Neural cell (in vitro differentiated cells): ENCODE measurements around the gene AHRR. TPM values are rescaled to one million over a fixed set of nuclear protein-coding genes. Genes with fewer than 3 reads are reported as not detected.

Experiments used
- H2AFZ ChIP-seq: fragments of 200-600, 300-800 bp; sonication (generic), shearing (Covaris generic); 2 replicates; pipeline ENCODE4 v1.6.0; 2014; ENCODE audit warnings: low read depth, mild to moderate bottlenecking, antibody characterized with exemption, low read length, moderate library complexity
- H3F3A ChIP-seq: fragments of 200-600 bp; shearing (Covaris generic); 2 replicates; pipeline ENCODE4 v1.6.1; 2016; ENCODE audit warnings: mild to moderate bottlenecking, moderate library complexity, mixed read lengths, antibody characterized with exemption, low read length; ENCODE audit not compliant: insufficient read depth, poor library complexity, severe bottlenecking
- H3K27ac ChIP-seq: fragments of 200-600, 300-800 bp; sonication (generic), shearing (Covaris generic); 2 replicates; pipeline ENCODE4 v1.5.1; 2014; ENCODE audit warnings: mild to moderate bottlenecking, low read length, moderate library complexity
- H3K27me3 ChIP-seq: fragments of 300-800, 200-600 bp; sonication (generic), shearing (Covaris generic); 2 replicates; pipeline ENCODE4 v1.6.0; 2014; ENCODE audit warnings: mild to moderate bottlenecking, low read depth, low read length, moderate library complexity; ENCODE audit not compliant: insufficient read depth
- H3K36me3 ChIP-seq: fragments of 300-800, 200-600 bp; sonication (generic), shearing (Covaris generic); 2 replicates; pipeline ENCODE4 v1.5.1; 2014; ENCODE audit warnings: mild to moderate bottlenecking, antibody characterized with exemption, low read length, moderate library complexity; ENCODE audit not compliant: insufficient read depth
- H3K4me2 ChIP-seq: fragments of 300-800, 200-600 bp; sonication (generic), shearing (Covaris generic); 2 replicates; pipeline ENCODE4 v1.6.0; 2014; ENCODE audit warnings: mild to moderate bottlenecking, low read length
- H3K4me3 ChIP-seq: fragments of 300-800, 200-600 bp; sonication (generic), shearing (Covaris generic); 2 replicates; pipeline ENCODE4 v1.5.1; 2014; ENCODE audit warnings: mild to moderate bottlenecking, low read length, moderate library complexity
- H3K79me2 ChIP-seq: fragments of 200-600 bp; shearing (Covaris generic); replicated peaks from 2 replicates; pipeline ENCODE4 v1.6.0; 2014; ENCODE audit warnings: mild to moderate bottlenecking, low read length, moderate library complexity; ENCODE audit not compliant: insufficient read depth
- H3K9ac ChIP-seq: fragments of 300-800, 200-600 bp; sonication (generic), shearing (Covaris generic); 2 replicates; pipeline ENCODE4 v1.6.1; 2016; ENCODE audit warnings: mild to moderate bottlenecking, low read length, mixed read lengths
- H3K9me2 ChIP-seq: fragments of 200-600 bp; shearing (Covaris generic); 2 replicates; pipeline ENCODE4 v1.6.1; 2016; ENCODE audit warnings: mild to moderate bottlenecking, low read length, mixed read lengths; ENCODE audit not compliant: insufficient read depth
- H3K9me3 ChIP-seq: fragments of 200-600, 300-800 bp; sonication (generic), shearing (Covaris generic); 2 replicates; pipeline ENCODE4 v1.6.1; 2016; ENCODE audit warnings: mild to moderate bottlenecking, mixed run types, low read length, moderate library complexity, mixed read lengths
- H4K20me1 ChIP-seq: fragments of 200-600 bp; shearing (Covaris generic); 2 replicates; pipeline ENCODE4 v1.6.1; 2016; ENCODE audit warnings: mild to moderate bottlenecking, mixed run types; ENCODE audit not compliant: insufficient read depth
- EP300 ChIP-seq: fragments of 450-650 bp; conservative IDR thresholded peaks from 2 replicates; pipeline ENCODE4 v1.6.1; 2014; ENCODE audit warnings: antibody characterized with exemption, mild to moderate bottlenecking, moderate library complexity; ENCODE audit not compliant: poor library complexity, severe bottlenecking
- EZH2 ChIP-seq: fragments of 200-600, 300-800 bp; shearing (Covaris generic), sonication (generic); IDR thresholded peaks from 2 replicates; pipeline ENCODE4 v1.6.1; 2014; ENCODE audit warnings: antibody characterized with exemption, low read length, borderline replicate concordance, mild to moderate bottlenecking; ENCODE audit not compliant: insufficient read depth, poor library complexity, severe bottlenecking
- MXI1 ChIP-seq: fragments of 450-650 bp; conservative IDR thresholded peaks from 2 replicates; pipeline ENCODE4 v1.6.1; 2014; ENCODE audit warnings: antibody characterized with exemption, mild to moderate bottlenecking; ENCODE audit not compliant: poor library complexity, severe bottlenecking
- POLR2AphosphoS5 ChIP-seq: IDR thresholded peaks from 2 replicates; pipeline ENCODE4 v1.6.1; 2012
- RAD21 ChIP-seq: fragments of 450-650 bp; conservative IDR thresholded peaks from 2 replicates; pipeline ENCODE4 v1.6.1; 2014; ENCODE audit warnings: antibody characterized with exemption, mild to moderate bottlenecking, moderate library complexity
- SMC3 ChIP-seq: fragments of 450-650 bp; conservative IDR thresholded peaks from 2 replicates; pipeline ENCODE4 v1.6.1; 2014; ENCODE audit warnings: antibody characterized with exemption, mild to moderate bottlenecking, moderate library complexity; ENCODE audit not compliant: poor library complexity
- TAF1 ChIP-seq: IDR thresholded peaks from 2 replicates; pipeline ENCODE4 v1.6.1; 2012; ENCODE audit warnings: low read depth
- polyA plus RNA-seq: library from polyadenylated mRNA; depleted of rRNA; stranded (reverse); fragments of >200 nt; gene quantifications from 2 replicates; pipeline ENCODE4 v1.2.3, GENCODE V29; 2014
- TF ChIP-seq, protein P1 (sequence below): fragments of 450-650 bp; IDR thresholded peaks from 2 replicates; pipeline ENCODE4 v1.5.1; 2014; ENCODE audit warnings: antibody characterized with exemption, mild to moderate bottlenecking, moderate library complexity; ENCODE audit not compliant: poor library complexity, severe bottlenecking
- TF ChIP-seq, protein P2 (sequence below): IDR thresholded peaks from 2 replicates; pipeline ENCODE4 v1.6.1; 2012; ENCODE audit warnings: borderline replicate concordance

The AHRR gene
- polyA plus RNA-seq, 1 donor from 2014 or later = 0.26 TPM

DNA sequence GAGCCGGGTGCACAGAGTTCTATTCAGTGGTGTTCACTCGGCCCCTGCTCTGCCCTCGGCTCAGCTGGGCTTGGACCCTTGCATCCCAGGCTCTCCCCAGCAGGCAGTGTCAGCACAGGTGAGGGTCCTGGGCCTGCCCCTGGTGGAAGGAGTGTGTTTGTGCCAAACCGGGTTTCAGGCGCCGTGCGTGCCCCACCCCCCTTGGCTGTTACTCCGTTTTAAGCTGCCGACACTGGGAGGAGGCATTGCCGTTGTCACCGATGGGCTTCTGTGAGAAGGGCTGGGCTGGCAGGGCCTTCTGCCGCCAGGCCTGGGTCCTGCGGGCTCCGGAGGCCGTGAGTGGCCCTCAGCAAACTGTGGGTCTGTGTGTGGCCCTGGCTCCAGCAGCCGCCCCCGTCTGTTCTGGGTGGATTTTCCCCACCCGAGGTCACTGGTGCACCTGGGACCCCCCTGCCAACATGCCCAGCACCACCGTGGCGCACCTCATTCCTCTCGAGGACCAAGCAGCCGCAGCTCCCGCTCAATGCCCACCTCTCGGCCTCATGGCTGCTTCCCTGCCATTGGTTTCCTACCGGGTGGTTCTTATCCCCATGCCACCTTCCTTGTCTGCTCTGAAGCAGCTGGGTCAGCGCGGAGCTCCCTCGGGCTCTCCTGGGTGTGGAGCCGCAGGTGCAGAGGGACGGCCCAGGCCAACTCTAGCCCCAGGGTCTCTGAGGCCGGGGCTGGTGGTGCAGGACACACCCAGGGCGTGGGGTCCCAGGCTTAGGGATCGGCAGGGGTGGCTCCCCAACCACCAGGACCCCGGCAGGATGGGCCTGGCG, 77.2 kb downstream of the AHRR start:
- no peaks in the 10 kb centered on the region for H3F3A ChIP-seq
- H3K4me2 ChIP-seq = no peak overlapping the region
- H3K27ac ChIP-seq = no peak overlapping the region
- H4K20me1 ChIP-seq = no peaks in the 10 kb centered on the region
- H3K9me2 ChIP-seq = no peaks in the 10 kb centered on the region
- H3K4me3 ChIP-seq = no peak overlapping the region
- H3K9ac ChIP-seq = no peak overlapping the region
- H2AFZ ChIP-seq = no peak overlapping the region
- no peaks in the 10 kb centered on the region for H3K79me2 ChIP-seq
- H3K36me3 ChIP-seq = no peaks in the 10 kb centered on the region
- no peaks in the 10 kb centered on the region for H3K9me3 ChIP-seq
- H3K27me3 ChIP-seq = no peaks in the 10 kb centered on the region
- TF ChIP-seq, protein P1, sequence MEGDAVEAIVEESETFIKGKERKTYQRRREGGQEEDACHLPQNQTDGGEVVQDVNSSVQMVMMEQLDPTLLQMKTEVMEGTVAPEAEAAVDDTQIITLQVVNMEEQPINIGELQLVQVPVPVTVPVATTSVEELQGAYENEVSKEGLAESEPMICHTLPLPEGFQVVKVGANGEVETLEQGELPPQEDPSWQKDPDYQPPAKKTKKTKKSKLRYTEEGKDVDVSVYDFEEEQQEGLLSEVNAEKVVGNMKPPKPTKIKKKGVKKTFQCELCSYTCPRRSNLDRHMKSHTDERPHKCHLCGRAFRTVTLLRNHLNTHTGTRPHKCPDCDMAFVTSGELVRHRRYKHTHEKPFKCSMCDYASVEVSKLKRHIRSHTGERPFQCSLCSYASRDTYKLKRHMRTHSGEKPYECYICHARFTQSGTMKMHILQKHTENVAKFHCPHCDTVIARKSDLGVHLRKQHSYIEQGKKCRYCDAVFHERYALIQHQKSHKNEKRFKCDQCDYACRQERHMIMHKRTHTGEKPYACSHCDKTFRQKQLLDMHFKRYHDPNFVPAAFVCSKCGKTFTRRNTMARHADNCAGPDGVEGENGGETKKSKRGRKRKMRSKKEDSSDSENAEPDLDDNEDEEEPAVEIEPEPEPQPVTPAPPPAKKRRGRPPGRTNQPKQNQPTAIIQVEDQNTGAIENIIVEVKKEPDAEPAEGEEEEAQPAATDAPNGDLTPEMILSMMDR = no peak
- TF ChIP-seq TAF1 (no peak), SMC3 (no peak), POLR2AphosphoS5 (no peak), RAD21 (no peak), EP300 (no peak), MXI1 (no peak), EZH2 (no peak)
- TF ChIP-seq, protein P2, sequence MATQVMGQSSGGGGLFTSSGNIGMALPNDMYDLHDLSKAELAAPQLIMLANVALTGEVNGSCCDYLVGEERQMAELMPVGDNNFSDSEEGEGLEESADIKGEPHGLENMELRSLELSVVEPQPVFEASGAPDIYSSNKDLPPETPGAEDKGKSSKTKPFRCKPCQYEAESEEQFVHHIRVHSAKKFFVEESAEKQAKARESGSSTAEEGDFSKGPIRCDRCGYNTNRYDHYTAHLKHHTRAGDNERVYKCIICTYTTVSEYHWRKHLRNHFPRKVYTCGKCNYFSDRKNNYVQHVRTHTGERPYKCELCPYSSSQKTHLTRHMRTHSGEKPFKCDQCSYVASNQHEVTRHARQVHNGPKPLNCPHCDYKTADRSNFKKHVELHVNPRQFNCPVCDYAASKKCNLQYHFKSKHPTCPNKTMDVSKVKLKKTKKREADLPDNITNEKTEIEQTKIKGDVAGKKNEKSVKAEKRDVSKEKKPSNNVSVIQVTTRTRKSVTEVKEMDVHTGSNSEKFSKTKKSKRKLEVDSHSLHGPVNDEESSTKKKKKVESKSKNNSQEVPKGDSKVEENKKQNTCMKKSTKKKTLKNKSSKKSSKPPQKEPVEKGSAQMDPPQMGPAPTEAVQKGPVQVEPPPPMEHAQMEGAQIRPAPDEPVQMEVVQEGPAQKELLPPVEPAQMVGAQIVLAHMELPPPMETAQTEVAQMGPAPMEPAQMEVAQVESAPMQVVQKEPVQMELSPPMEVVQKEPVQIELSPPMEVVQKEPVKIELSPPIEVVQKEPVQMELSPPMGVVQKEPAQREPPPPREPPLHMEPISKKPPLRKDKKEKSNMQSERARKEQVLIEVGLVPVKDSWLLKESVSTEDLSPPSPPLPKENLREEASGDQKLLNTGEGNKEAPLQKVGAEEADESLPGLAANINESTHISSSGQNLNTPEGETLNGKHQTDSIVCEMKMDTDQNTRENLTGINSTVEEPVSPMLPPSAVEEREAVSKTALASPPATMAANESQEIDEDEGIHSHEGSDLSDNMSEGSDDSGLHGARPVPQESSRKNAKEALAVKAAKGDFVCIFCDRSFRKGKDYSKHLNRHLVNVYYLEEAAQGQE = no peak

DNA sequence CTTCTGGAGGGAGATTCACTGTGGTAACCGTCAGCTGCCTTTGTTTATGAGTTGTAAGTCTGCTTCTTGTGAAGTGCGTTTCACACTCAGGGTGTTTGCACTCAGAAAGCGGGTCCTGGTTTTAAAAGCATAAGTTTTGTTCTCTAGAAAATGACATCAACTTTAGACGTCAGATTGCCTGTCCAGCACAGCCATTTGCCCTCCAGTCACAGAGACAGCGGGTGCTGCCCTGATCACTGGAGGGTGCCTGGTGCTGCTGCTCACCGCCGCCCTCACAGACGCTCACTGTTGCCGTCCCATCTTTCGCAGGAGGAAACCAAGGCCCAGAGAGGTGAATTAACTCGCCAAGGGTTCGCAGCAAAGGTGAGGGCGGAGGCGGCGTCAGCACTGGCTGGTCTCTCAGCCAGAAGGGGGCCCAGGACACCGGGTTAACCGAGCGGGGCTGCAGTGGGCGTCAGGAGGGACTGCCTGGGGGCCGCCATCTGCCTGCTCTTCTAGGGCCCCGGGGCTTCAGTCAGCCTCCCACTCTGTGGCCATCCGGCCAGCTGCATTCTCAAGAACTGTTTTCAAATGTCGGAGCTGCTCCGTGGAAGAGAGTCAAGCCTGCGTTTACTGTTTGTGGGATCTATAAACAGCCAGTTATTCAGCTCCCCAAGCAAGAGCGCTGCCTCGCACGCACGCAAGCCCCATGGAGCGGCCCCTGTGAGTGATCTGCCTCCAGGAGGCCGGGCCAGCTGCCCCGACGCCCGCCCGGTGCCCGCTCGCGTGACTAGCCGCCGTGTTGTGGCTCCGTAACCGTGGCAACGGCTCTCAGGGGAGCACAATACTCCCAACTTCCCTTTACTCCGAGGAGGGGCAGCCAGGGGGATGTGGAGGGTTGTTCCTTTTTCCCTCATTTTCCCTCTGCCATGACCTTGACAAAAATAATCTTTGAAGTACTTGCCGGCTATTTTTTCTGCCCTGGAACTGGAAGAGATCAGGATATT, 78.1 kb downstream of the AHRR start:
- no peaks in the 10 kb centered on the region for H3K36me3 ChIP-seq
- H3K27me3 ChIP-seq = no peaks in the 10 kb centered on the region
- no peak overlapping the region for H3K27ac ChIP-seq
- no peaks in the 10 kb centered on the region for H3K9me3 ChIP-seq
- H2AFZ ChIP-seq = no peak overlapping the region
- no peak overlapping the region for H3K9ac ChIP-seq
- H3K9me2 ChIP-seq = no peaks in the 10 kb centered on the region
- no peaks in the 10 kb centered on the region for H3K79me2 ChIP-seq
- no peaks in the 10 kb centered on the region for H3F3A ChIP-seq
- peak overlapping the region; percentile 42 for H3K4me3 ChIP-seq
- TF ChIP-seq EP300 = peak; percentile 26
- no peak for TF ChIP-seq POLR2AphosphoS5
- TF ChIP-seq, protein P1 = no peak
- no peak for TF ChIP-seq TAF1
- no peak for TF ChIP-seq MXI1
- H4K20me1 ChIP-seq = no peaks in the 10 kb centered on the region
- H3K4me2 ChIP-seq = no peak overlapping the region
